Stimulated activated CD4-positive, alpha-beta T cell treated with anti-CD3 and anti-CD28 coated beads, Interleukin-12 subunit alpha, Interleukin-12 subunit beta, amount 100 ng/mL, for 24 hours (primary cell): Measurements from ENCODE around the gene CCDC116.

Experiments
- DNase-seq, 2 experiments: peaks; one replicate each; pipeline ENCODE4 v3.0.0-alpha.2; 2020; ENCODE audit warnings: low read depth in 2 of 2

CCDC116 gene

DNA sequence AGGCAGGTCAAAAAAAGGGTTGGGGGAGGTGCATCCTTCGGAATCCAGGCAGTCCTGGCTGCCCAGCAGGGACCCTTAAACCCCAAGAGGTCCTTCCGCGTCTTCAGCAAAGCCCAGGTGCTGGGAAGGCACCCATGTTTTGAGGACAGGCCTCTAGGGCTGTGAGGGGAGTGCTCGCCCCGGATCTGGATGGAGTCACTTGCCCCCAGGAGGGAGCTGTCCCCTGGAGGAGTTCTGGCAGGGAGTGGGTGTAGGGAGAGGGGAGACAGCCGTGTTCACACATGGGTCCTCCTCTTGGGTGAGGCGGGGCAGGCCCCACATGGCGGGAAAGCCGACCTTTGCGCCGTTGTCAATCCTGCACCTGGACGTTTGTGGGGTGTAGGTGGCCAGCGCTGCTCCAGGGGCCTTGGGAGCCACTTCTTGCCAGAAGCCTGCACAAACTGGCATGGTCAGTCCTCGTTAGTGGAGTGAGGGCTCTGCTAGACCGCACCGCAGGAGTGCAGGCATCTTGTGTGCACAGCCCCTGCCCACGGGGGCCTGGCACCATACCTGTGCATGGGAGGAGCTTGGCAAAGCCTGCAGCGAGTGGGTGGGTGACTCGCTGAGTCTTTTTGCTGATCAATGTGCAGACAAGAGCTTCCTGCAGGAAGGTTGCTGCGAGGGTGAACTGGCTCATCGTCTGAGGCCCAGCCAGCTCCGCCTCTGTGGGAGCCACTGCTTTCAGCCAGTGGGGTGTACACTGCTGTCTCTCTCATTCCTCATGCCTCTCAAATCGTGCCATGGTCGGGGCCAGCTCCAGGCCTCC lies 49.2 kb downstream of the CCDC116 start:
- no peak for DNase-seq

DNA sequence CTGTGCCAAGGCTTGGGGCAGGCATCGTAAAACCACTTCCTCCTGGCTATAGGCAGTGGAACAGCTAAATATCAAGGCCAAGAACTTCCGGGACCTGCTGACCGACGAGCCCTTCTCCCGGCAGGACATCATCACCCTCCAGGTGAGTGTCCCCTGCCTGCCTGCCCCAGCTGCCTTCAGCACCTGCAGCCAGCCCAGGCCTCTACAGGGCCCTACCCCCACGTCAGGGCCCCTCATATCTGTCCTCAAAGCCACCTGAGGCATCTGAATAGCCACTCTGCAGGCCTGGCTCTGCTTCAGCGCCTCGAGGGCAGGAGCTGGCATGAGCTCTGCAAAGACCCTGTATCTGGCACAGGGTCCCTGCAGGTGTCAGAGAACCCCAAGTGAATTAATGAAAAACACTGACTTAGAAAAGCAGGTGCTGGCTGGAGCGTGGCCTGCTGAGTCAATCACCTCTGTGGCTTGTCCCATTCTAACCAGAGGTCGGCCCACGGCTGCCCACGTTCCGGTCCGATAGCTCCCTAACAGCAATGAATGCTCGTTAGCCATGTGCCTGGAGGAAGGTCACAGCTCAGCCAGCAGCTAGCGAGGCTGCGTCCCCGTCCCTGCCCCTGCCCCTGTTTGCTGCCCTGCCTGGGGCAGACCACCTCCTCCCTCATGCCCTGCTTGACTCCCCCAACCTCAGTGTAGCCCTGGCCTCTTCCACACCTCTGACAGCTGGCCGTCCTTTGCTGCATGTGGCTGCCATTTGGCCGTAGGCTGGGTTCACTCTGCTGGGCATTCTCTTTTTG lies 50.0 kb downstream of the CCDC116 start:
- DNase-seq: no peak

DNA sequence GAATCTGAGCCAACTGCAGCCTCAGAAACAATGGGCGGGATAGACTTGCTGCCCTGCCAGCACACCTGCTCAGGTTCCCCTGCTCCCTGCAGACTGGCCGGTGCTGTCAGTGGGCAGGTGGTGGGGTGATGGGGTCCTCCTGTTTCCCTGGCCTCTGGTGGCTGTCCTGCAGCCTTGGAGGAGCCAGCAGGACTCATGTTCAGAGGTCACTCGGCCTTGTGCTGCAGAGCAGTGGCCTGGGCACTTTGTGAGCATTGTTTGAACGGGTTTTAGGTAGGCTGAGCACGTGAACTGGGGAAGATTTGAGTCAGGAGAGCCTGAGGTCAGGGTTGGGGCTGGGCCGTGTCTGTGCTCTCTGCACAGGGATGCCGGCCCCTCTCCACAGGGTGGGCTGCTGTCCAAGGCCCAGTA lies 50.8 kb downstream of the CCDC116 start:
- no peak for DNase-seq

DNA sequence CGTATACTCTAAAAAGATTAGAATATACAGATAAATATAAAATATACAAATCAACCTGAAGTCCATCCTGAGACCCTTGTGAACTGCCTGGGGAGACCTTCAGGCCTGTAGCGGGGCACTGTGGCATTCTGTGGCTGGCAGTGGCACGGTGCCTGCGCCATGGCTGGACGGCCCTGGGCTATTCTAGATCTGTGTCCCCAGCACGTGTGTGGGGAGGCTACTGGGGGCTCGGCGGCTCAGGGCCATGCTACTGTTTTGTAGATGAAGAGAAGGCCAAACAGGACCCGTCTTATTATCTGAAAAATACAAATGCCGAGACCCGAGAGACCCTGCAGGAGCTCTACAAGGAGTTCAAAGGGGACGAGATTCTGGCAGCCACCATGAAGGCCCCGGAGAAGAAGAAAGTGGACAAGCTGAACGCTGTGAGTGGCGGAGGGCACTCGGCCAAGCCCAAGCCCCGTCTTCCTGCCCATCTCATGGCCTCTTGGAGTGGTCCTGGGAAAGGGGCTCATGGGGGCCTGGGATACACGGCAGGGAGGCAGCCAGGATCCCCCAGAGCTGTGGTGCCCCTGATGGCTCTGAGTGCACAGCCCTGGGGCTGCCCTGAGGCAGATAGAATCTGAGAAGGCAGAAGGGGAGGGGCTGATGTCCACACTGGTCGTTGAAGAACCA lies 52.1 kb downstream of the CCDC116 start:
- no peak for DNase-seq

DNA sequence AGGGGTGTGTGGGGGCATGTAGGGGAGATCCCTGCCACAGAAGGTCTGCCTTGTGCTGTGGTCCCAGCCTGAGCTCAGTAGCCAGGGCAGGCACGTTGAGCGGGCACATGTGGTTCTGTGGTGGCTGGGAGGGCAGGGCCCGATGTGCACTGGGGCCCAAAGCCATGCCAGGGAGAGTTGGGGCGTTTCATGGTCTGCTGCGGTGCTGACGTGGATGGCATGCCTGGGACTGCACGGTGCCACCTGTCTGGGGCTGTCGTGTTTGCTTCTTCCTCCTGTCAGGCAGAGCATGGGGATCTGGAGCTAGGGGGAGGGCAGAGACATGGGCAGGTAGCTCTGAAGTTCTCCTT lies 52.6 kb downstream of the CCDC116 start:
- no peak for DNase-seq

DNA sequence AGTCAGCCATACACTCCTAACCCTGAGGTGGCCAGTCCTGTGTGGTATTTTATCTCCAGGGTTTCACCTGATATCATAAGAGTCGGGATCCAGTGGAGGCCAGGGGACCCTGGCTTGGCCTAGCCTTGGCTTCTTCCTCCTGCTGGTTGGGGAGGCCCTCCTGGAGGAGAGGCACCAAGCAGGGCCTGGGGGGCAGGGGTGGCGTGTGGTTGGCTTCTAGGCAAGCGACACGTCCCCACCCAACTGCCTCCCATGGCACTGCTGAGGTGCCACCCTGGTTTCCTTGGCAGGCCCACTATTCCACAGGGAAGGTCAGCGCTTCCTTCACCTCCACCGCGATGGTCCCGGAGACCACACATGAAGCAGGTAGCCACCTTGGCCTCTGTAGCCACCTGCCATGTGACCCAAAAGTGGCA lies 53.6 kb downstream of the CCDC116 start:
- DNase-seq: no peak
